Bladder microvascular endothelial cell (primary cell): Measurements from ENCODE around the gene TMEM184A. TPM values are rescaled to one million over a fixed set of nuclear protein-coding genes. Genes with fewer than 3 reads are reported as not detected.

ENCODE experiments used
- total RNA-seq: library from RNA; depleted of rRNA; stranded (reverse); fragments of >200 nt; gene quantifications from 2 replicates; pipeline ENCODE4 v1.2.3, GENCODE V29; 2014

The TMEM184A gene
- total RNA-seq, result 0.13 TPM in 1 of 2 replicates, not detected in the other

DNA sequence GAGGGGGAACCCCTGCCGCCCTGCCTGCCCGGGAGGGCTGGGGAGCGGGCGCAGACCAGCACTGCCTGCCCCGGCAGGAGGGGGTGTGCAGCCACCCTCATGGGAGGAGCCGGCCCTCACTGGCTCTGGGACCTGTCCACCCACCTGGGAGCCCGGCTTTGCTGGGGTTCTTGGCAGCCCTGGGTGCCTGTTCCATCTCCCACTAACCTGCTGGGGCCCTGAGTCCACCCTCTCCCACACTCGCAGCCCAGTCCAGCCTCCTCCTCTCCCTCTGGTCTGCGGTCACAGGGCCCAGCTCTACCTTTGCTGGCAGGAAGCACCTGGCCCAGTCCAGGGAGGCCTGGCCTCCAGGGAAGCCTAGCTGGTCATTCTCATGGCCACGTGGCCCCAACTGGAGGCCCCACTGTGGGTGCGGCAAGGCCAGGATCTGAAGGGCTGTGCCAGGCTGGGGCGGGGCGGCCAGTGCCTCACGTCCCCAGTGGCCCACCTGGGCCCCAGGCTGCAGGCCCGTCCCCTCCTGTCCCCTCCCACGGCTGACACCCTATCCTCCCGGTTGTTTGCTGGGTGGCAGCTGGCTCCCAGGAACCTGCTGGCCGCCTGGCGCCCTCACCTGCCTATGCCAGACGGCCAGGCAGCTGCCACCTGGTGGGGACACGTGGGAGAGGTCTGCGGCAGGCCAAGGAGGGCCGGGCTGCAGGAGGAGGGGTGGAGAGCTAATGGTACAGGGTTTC is at the start of gene TMEM184A:
TSS of gene TMEM184A (minus strand) at position 393 of the 731 bp plus-strand sequence. CDS start 721 bp downstream, outside the sequence.

DNA sequence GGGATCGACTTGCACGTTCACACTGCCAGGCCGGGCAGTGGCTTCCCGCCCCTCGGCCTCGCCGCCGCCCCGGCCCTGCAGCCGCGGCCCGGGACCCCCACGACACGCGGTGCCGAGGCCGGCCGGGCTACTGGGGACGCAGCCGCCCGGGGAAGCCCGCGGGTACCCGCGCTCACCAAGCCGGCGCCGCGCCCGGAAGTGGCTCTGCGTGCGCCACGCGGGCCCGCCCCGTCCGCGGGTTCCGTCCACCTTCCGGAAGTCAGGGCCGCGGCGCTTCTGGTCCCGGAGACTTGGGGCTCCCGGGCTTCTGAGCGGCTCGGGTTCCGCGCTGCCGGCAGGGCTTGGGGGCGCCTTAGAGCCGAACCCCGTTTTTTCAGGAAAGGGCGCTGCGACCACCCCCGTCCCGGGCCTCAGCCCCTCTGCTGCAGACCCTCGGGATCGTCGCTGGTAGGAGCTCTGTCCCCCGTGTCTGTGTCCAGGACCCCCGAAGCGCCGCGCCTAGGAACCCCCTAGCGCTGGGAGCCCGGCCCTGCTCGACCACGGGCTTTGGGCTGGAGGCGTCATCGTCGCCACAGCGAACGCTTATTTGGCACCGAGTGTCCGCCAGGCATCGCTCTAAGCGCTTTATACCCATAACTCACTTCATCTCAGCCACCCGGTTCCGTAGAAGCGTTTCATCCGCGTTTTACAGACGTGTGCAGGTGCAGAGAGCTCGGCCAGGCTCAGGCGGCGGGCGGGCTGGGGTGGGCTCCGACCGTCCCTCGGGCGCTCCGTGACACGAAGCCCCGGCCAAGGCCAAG is 14.0 kb upstream of the TMEM184A start, which contains the start of gene PSMG3:
TSS of gene PSMG3 (minus strand) at position 200 of the 800 bp plus-strand sequence. CDS start 693 bp downstream, outside the sequence.

DNA sequence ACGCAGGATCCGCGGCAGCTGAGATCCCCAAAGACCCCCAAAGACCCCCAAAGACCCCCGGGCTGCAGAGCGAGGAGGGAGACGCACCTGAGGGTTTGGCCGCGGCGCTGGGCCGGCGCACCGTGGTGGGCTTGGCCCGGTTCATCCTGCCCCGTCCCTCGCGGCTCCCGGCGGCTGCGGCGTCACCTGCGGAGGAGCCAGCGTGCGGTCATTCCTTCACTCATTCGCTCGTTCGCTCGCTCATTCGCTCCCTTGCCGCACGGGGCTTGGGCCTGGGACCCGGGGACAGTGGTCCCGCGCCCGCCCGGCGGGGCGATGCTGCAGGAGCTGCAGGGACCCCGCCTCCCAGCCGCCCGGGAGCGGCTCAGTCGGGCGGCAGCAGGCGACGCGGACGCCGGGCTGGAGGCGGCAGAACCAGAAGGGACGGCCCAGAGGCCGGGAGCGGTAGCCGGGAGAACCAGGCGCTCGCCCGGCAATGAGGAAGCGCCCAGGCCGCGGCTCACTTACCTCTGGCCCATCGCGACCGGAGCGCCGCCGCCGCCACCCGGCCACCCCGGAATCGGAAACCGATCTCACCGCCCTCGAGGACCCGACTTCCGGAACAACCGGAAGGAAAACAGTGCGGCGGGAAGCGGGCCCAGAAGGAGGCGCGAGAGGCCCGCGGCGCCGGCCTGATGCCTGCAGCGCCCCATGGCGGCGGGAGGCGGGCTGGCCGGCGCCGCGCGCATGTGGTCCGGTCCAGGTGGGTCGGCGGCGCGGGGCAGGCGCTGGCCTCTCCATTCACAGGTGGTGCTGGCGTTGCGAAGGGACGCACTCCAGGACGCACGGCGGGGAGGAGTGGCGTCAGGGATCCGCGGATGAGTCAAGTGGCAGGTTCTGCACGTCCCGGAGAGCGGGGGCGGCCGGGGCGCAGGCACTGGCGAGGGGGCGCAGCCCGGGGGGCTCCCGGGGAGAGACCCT is 51.9 kb downstream of the TMEM184A start, which contains the start of gene INTS1:
TSS of gene INTS1 (minus strand) at position 574 of the 960 bp plus-strand sequence. CDS start at position 145, 429 bp downstream.

Other genes with a start within 250 kb of the TMEM184A start
- 12.6 and 26.8 TPM in 2 replicates for gene MICALL2, start 96.7 kb downstream of the TMEM184A start, total RNA-seq
- 32.1 and 62.4 TPM in 2 replicates for gene INTS1, start 51.8 kb downstream of the TMEM184A start, total RNA-seq
- gene MAFK, start 25.5 kb downstream of the TMEM184A start, total RNA-seq, result 21.9 and 73.8 TPM in 2 replicates
- gene PSMG3, start 13.8 kb upstream of the TMEM184A start, total RNA-seq, result 15.0 and 25.1 TPM in 2 replicates
- 0.57 and 0.81 TPM in 2 replicates for gene ELFN1, start 114.1 kb upstream of the TMEM184A start, total RNA-seq